Measurements from ENCODE around the gene FAT4. TPM values are rescaled to one million over a fixed set of nuclear protein-coding genes. Genes with fewer than 3 reads are reported as not detected.

Gene FAT4
- total RNA-seq, 1 donor from 2014 or later = 3.0 TPM

DNA sequence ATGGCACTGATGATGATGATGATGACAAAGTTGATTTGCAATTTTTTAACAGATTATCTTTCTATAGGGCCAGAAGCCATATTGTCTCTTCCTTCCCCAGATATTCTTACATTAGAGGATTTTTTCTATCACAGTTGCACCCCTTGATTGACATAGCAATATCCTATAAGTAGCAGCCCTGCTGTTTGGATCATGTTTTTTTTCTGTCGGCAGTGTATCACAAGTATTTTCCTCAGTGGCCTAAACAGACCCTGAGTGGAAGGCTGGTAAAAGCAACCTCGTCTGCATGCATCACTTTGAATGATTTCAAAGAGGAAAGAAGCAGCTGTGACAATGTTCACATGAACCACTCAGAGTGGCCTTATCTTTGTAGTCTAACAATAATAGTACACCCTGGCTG lies 41.0 kb downstream of the FAT4 start:
- Histone ChIP-seq H3K27me3 (ENCODE audit: control insufficient read depth, insufficient read depth, low read length) (no peaks in the 10 kb centered on the region), H3K36me3 (ENCODE audit: control insufficient read depth, insufficient read depth, low read length) (no peaks in the 10 kb centered on the region), H3K4me3 (ENCODE audit: low read depth, low read length) (no peak overlapping the region)
- TF ChIP-seq CTCF (IDR thresholded peaks at IDR 0.05; ENCODE audit: insufficient read depth, low read length, poor library complexity, severe bottlenecking) = no peak
- no peak for DNase-seq (ENCODE audit: low read depth)

GRCh38 chr4:125357675-125358074 lies 42.9 kb downstream of the FAT4 start:
- no peaks in the 10 kb centered on the region for H3K27me3 ChIP-seq (ENCODE audit: control insufficient read depth, insufficient read depth, low read length)
- no peak overlapping the region for H3K4me3 ChIP-seq (ENCODE audit: low read depth, low read length)
- no peak for TF ChIP-seq CTCF (IDR thresholded peaks at IDR 0.05; ENCODE audit: insufficient read depth, low read length, poor library complexity, severe bottlenecking)
- no peak for DNase-seq (ENCODE audit: low read depth)
- no peaks in the 10 kb centered on the region for H3K36me3 ChIP-seq (ENCODE audit: control insufficient read depth, insufficient read depth, low read length)

- Histone ChIP-seq H3K36me3 (ENCODE audit: control insufficient read depth, insufficient read depth, low read length) (no peaks in the 10 kb centered on the region), H3K27me3 (ENCODE audit: control insufficient read depth, insufficient read depth, low read length) (no peaks in the 10 kb centered on the region), H3K4me3 (ENCODE audit: low read depth, low read length) (no peak overlapping the region)
- no peak for TF ChIP-seq CTCF (IDR thresholded peaks at IDR 0.05; ENCODE audit: insufficient read depth, low read length, poor library complexity, severe bottlenecking)
- DNase-seq (ENCODE audit: low read depth) = no peak
Observed at GRCh38 chr4:125358453-125358852, 43.7 kb downstream of the FAT4 start.

DNA sequence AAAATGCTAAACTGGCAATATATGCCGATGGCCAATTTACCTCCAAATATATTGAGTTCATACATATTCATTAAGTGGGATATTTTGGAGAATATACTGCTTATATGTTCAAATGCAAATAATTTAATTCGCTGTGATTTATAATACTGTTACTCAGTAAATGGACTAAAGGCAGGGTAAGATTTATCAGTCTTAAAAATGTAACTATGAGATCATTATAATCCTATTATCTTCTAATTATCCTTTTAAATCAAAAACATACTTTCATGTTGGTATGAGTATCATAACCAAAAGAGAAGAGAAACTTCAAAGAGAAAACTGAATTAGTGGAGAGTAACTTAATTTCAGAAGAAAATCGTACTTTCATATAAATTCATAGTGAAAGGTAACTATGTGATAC lies 44.6 kb downstream of the FAT4 start:
- no peak for TF ChIP-seq CTCF (IDR thresholded peaks at IDR 0.05; ENCODE audit: insufficient read depth, low read length, poor library complexity, severe bottlenecking)
- Histone ChIP-seq H3K4me3 (ENCODE audit: low read depth, low read length) (no peak overlapping the region), H3K36me3 (ENCODE audit: control insufficient read depth, insufficient read depth, low read length) (no peaks in the 10 kb centered on the region), H3K27me3 (ENCODE audit: control insufficient read depth, insufficient read depth, low read length) (no peaks in the 10 kb centered on the region)
- no peak for DNase-seq (ENCODE audit: low read depth)

- no peak for TF ChIP-seq CTCF (IDR thresholded peaks at IDR 0.05; ENCODE audit: insufficient read depth, low read length, poor library complexity, severe bottlenecking)
- H3K4me3 ChIP-seq (ENCODE audit: low read depth, low read length) = no peak overlapping the region
- H3K27me3 ChIP-seq (ENCODE audit: control insufficient read depth, insufficient read depth, low read length) = no peaks in the 10 kb centered on the region
- no peak for DNase-seq (ENCODE audit: low read depth)
- no peaks in the 10 kb centered on the region for H3K36me3 ChIP-seq (ENCODE audit: control insufficient read depth, insufficient read depth, low read length)
Observed at GRCh38 chr4:125359960-125360634, 45.3 kb downstream of the FAT4 start.

DNA sequence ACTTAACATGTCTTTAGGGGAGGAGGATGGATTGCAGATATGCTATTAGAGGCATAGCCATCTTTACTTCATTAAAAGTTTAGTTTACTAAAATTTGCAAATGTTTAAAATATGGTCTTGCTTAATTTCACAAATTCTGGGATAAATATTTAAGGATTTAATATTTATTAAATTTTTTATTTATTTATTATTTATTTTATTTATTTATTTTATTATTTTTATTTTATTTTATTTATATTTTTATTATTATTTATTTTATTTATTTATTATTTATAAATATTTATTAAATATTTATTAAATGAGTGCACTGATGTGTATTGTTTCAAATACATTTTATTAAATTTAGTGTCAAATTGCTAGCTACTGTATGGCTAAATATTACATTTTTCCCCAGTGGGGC lies 46.0 kb downstream of the FAT4 start:
- H3K4me3 ChIP-seq (ENCODE audit: low read depth, low read length) = no peak overlapping the region
- TF ChIP-seq CTCF (IDR thresholded peaks at IDR 0.05; ENCODE audit: insufficient read depth, low read length, poor library complexity, severe bottlenecking) = no peak
- H3K27me3 ChIP-seq (ENCODE audit: control insufficient read depth, insufficient read depth, low read length) = no peaks in the 10 kb centered on the region
- no peaks in the 10 kb centered on the region for H3K36me3 ChIP-seq (ENCODE audit: control insufficient read depth, insufficient read depth, low read length)
- DNase-seq (ENCODE audit: low read depth) = no peak

Measured in kidney epithelial cell (primary cell).